Measurements from ENCODE around the gene SPECC1. TPM values are rescaled to one million over a fixed set of nuclear protein-coding genes. Genes with fewer than 3 reads are reported as not detected.

SPECC1 gene
- total RNA-seq, 1 donor from 2014 or later: 7.5 TPM

- Mint-ChIP-seq H3K27me3 (no peaks in the 10 kb centered on the region), H3K4me3 (no peak overlapping the region), H3K4me1 (no peaks in the 10 kb centered on the region), H3K9me3 (peaks cover 16% of the 10 kb centered on the region), H3K27ac (no peak overlapping the region), H3K36me3 (ENCODE audit: low read depth) (peaks cover 11% of the 10 kb centered on the region)
- ChIA-PET POLR2A (no interaction called here), CTCF (interaction anchor here (2.1 kb wide), 1 partner anchor 13 kb away, joined by 4 read pairs; no protein-coding TSS in a partner anchor)
- no peak for ATAC-seq (ENCODE audit: low read depth)
- intact Hi-C loops (cut with micrococcal nuclease): no loop called here
- no peak for TF ChIP-seq CTCF (IDR thresholded peaks at IDR 0.05)
- no peak for DNase-seq
These were observed 298.3 kb downstream of the SPECC1 start for GRCh38 chr17:20307326-20307910.

- POLR2A ChIA-PET: interaction anchor here (0.7 kb wide), 1 partner anchor 169 kb away, joined by 3 read pairs; no protein-coding TSS in a partner anchor
- intact Hi-C loops (cut with micrococcal nuclease): no loop called here
- Mint-ChIP-seq H3K27ac (no peak overlapping the region), H3K27me3 (no peaks in the 10 kb centered on the region), H3K36me3 (ENCODE audit: low read depth) (peaks cover 11% of the 10 kb centered on the region), H3K4me3 (no peak overlapping the region), H3K9me3 (peaks cover 16% of the 10 kb centered on the region), H3K4me1 (no peaks in the 10 kb centered on the region)
- CTCF ChIA-PET: no interaction called here
- TF ChIP-seq CTCF (IDR thresholded peaks at IDR 0.05): no peak
- DNase-seq: no peak
- no peak for ATAC-seq (ENCODE audit: low read depth)
These were observed 301.3 kb downstream of the SPECC1 start for GRCh38 chr17:20310481-20310880.

GRCh38 chr17:20313306-20313705 lies 304.1 kb downstream of the SPECC1 start:
- POLR2A ChIA-PET: no interaction called here
- no peak overlapping the region for H3K27ac Mint-ChIP-seq
- ATAC-seq (ENCODE audit: low read depth): no peak
- CTCF ChIA-PET: no interaction called here
- H3K4me1 Mint-ChIP-seq: no peaks in the 10 kb centered on the region
- no peaks in the 10 kb centered on the region for H3K36me3 Mint-ChIP-seq (ENCODE audit: low read depth)
- DNase-seq: no peak
- H3K4me3 Mint-ChIP-seq: no peak overlapping the region
- H3K27me3 Mint-ChIP-seq: no peaks in the 10 kb centered on the region
- no peak for TF ChIP-seq CTCF (IDR thresholded peaks at IDR 0.05)
- intact Hi-C loops (cut with micrococcal nuclease): no loop called here
- H3K9me3 Mint-ChIP-seq: peaks cover 2% of the 10 kb centered on the region

- H3K27ac Mint-ChIP-seq: no peak overlapping the region
- no peaks in the 10 kb centered on the region for H3K36me3 Mint-ChIP-seq (ENCODE audit: low read depth)
- ChIA-PET CTCF (no interaction called here), POLR2A (no interaction called here)
- no peaks in the 10 kb centered on the region for H3K27me3 Mint-ChIP-seq
- no peak overlapping the region for H3K4me3 Mint-ChIP-seq
- intact Hi-C loops (cut with micrococcal nuclease): no loop called here
- peaks cover 2% of the 10 kb centered on the region for H3K9me3 Mint-ChIP-seq
- TF ChIP-seq CTCF (IDR thresholded peaks at IDR 0.05): no peak
- ATAC-seq (ENCODE audit: low read depth) (no peak), DNase-seq (no peak)
- H3K4me1 Mint-ChIP-seq: no peaks in the 10 kb centered on the region
These were observed 304.7 kb downstream of the SPECC1 start for GRCh38 chr17:20313891-20314290.

- Mint-ChIP-seq H3K4me1 (no peaks in the 10 kb centered on the region), H3K9me3 (no peaks in the 10 kb centered on the region), H3K27ac (no peak overlapping the region), H3K27me3 (no peaks in the 10 kb centered on the region), H3K36me3 (ENCODE audit: low read depth) (no peaks in the 10 kb centered on the region), H3K4me3 (no peak overlapping the region)
- ChIA-PET POLR2A (no interaction called here), CTCF (no interaction called here)
- no peak for TF ChIP-seq CTCF (IDR thresholded peaks at IDR 0.05)
- DNase-seq: no peak
- ATAC-seq (ENCODE audit: low read depth): no peak
- intact Hi-C loops (cut with micrococcal nuclease): no loop called here
These were observed 305.7 kb downstream of the SPECC1 start for GRCh38 chr17:20314834-20315233.

Data from activated B cell treated with CpG ODN at 0.5 μM for 24 hours (primary cell).